ENCODE results near the gene RRAGC.

- TF ChIP-seq CTCF (IDR thresholded peaks at IDR 0.05) (no peak), POLR2A (IDR thresholded peaks at IDR 0.05) (no peak)
Measured at GRCh38 chr1:38819516-38819915, 40.1 kb downstream of the RRAGC start.

Measured in uterus (tissue), 2 donors.